ENCODE data around the gene NIN.

The NIN gene

DNA sequence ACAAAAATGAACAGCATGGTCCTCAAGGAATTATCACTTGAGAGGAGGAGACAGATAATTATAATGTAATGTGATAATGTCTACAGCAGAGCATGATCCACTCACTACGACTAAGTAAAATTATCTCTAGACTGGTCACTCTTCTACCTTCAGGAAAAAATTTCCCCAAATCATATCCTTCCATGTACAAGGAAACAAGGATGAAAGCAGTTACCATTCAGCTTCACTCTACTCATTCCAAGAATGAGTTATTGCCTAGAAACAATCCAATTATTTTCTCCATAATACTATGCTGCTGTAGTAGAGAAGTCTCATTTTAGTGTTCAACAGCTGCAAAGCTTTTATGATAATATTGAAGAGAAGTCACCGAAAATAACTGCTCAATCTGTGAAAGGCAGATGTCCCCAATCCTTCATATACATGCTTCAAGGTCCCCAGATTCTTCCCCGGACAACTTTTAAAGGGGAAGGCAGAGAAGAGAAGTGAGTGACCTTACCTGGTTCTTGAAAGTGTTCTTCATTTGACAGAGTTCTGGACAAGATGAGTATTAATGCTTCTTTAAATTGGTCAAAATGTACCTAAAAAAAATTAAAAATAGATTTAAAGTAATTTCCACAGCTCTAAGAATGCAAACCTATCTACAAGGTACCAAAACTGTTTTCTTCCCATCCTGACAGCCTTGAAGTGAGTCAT is 24.6 kb downstream of the NIN start:
- H3K4me3 ChIP-seq (ENCODE audit: low read length) = no peak overlapping the region
- no peaks in the 10 kb centered on the region for H3K27me3 ChIP-seq (ENCODE audit: control insufficient read depth, insufficient read depth, low read length)
- no peak overlapping the region for H3K9ac ChIP-seq (ENCODE audit: low read length)
- H3K27ac ChIP-seq (ENCODE audit: low read depth, low read length) = no peak overlapping the region
- H3K36me3 ChIP-seq (ENCODE audit: control insufficient read depth, insufficient read depth, low read length) = no peaks in the 10 kb centered on the region
- H3K4me1 ChIP-seq (ENCODE audit: control insufficient read depth, insufficient read depth, low read length) = peaks cover 3% of the 10 kb centered on the region

DNA sequence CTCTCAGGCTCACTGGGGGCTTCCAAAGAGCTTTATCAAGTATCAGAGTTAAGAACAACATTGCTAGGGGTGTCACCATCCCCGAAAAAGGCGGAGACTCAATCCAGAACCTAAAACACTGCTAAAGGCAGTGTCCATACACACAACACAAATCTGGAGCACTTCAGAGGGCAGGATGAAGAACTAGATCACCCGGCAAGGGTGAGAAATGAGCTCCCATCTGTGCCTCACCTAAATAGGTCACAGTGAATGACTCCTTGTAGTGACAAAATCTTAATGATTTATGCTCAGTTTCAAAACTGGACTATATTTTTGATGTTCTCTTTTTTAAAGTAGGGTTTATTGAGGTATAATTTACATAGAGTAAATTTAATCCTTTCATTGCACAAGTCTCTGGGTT is 25.6 kb downstream of the NIN start:
- H3K27ac ChIP-seq (ENCODE audit: low read depth, low read length) = no peak overlapping the region

DNA sequence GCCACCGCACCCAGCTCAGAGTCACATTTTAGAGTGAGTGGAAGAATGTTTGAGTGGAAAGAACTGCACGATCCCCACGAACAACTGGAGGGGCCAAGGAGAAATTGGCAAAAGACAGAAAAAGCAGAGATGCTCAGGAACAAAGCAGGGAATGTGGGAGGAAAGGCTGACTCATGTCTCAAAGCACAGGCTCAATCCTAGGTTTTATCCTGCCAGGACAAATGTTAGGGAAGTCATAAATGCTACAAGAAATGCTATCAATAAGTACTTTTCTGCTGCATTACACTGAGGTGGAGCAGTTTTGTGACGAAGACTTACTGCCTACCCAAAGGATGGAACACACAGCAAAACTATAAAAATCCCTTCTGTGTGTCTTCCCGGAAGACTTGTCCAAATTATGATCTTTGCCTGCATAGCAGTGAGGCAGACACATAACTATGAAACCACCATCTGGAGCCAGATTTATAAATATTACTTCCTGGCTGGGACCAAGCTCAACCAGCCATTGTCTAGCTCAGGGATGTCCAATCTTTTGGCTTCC is 26.7 kb downstream of the NIN start:
- peaks cover 3% of the 10 kb centered on the region for H3K4me1 ChIP-seq (ENCODE audit: control insufficient read depth, insufficient read depth, low read length)
- no peak overlapping the region for H3K9ac ChIP-seq (ENCODE audit: low read length)
- peak overlapping the region; percentile 61 for H3K27ac ChIP-seq (ENCODE audit: low read depth, low read length)
- H3K36me3 ChIP-seq (ENCODE audit: control insufficient read depth, insufficient read depth, low read length) = no peaks in the 10 kb centered on the region
- H3K27me3 ChIP-seq (ENCODE audit: control insufficient read depth, insufficient read depth, low read length) = no peaks in the 10 kb centered on the region
- no peak overlapping the region for H3K4me3 ChIP-seq (ENCODE audit: low read length)

More for the DNA sequence above, 25.6 kb downstream of the NIN start:
- Histone ChIP-seq H3K4me3 (ENCODE audit: low read length) (no peak overlapping the region), H3K4me1 (ENCODE audit: control insufficient read depth, insufficient read depth, low read length) (peaks cover 3% of the 10 kb centered on the region), H3K27me3 (ENCODE audit: control insufficient read depth, insufficient read depth, low read length) (no peaks in the 10 kb centered on the region), H3K36me3 (ENCODE audit: control insufficient read depth, insufficient read depth, low read length) (no peaks in the 10 kb centered on the region), H3K9ac (ENCODE audit: low read length) (no peak overlapping the region)

DNA sequence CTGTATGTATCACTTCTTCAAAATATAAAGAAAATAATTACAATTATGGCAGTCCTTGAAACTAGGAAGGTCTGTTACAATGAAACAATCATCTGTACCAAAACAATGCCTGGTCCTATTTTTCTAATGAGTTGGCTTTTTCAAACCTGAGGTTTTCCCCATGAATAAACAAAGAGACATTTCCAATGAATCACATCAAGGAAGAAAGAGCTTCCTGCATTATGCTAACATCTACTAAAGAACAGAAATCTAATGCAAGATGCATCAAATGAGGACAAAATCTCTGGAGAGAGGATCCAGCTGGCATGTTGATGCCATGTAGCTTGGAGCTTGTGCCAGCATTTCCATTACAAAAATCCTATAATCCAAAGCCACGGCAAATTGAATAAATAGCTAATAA is 29.3 kb downstream of the NIN start:
- H3K9ac ChIP-seq (ENCODE audit: low read length) = no peak overlapping the region
- peaks cover 3% of the 10 kb centered on the region for H3K4me1 ChIP-seq (ENCODE audit: control insufficient read depth, insufficient read depth, low read length)
- H3K27ac ChIP-seq (ENCODE audit: low read depth, low read length) = no peak overlapping the region

DNA sequence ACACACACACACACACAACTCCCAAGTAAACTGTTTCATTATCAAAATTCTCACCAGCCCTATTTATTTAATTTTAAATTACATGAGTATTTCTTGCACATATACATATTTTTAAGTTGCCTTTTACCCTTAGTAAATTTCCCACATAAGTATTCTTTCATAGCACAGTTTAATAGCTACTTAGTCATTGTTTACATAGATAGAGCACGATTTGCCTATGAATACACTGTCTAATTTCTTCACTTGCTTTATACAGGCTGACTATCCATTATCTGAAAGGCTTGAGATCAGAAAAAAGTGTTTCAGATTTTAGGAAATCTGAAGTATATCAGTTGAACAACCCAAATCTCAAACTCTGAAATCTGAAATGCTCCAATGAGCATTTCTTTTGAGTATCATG is 30.9 kb downstream of the NIN start:
- no peaks in the 10 kb centered on the region for H3K27me3 ChIP-seq (ENCODE audit: control insufficient read depth, insufficient read depth, low read length)
- H3K36me3 ChIP-seq (ENCODE audit: control insufficient read depth, insufficient read depth, low read length) = no peaks in the 10 kb centered on the region
- H3K4me1 ChIP-seq (ENCODE audit: control insufficient read depth, insufficient read depth, low read length) = peaks cover 3% of the 10 kb centered on the region
- no peak overlapping the region for H3K9ac ChIP-seq (ENCODE audit: low read length)
- no peak overlapping the region for H3K27ac ChIP-seq (ENCODE audit: low read depth, low read length)
- no peak overlapping the region for H3K4me3 ChIP-seq (ENCODE audit: low read length)

More for the DNA sequence above, 29.3 kb downstream of the NIN start:
- Histone ChIP-seq H3K4me3 (ENCODE audit: low read length) (no peak overlapping the region), H3K36me3 (ENCODE audit: control insufficient read depth, insufficient read depth, low read length) (no peaks in the 10 kb centered on the region), H3K27me3 (ENCODE audit: control insufficient read depth, insufficient read depth, low read length) (no peaks in the 10 kb centered on the region)

DNA sequence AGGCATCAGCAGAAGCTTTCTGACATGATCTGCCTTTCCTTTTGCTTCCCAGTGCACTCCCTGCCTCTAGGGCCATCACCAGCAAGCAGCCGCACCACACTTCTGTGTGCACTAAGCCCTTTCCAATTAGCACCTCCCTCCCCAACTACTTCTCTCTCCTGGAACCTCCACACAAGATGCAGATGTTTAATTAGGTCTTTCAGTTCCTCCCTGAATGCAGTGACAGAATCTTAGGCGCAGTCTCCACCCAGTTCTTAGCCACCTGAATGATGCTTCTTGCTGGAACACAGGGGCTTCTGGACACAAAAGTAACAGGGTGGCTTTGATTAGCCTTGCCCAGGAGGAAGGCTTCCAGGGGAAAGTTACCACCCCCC is 32.9 kb downstream of the NIN start:
- H3K27me3 ChIP-seq (ENCODE audit: control insufficient read depth, insufficient read depth, low read length) = no peaks in the 10 kb centered on the region
- no peak overlapping the region for H3K4me3 ChIP-seq (ENCODE audit: low read length)
- no peak overlapping the region for H3K27ac ChIP-seq (ENCODE audit: low read depth, low read length)
- H3K36me3 ChIP-seq (ENCODE audit: control insufficient read depth, insufficient read depth, low read length) = no peaks in the 10 kb centered on the region
- no peaks in the 10 kb centered on the region for H3K4me1 ChIP-seq (ENCODE audit: control insufficient read depth, insufficient read depth, low read length)
- H3K9ac ChIP-seq (ENCODE audit: low read length) = no peak overlapping the region

DNA sequence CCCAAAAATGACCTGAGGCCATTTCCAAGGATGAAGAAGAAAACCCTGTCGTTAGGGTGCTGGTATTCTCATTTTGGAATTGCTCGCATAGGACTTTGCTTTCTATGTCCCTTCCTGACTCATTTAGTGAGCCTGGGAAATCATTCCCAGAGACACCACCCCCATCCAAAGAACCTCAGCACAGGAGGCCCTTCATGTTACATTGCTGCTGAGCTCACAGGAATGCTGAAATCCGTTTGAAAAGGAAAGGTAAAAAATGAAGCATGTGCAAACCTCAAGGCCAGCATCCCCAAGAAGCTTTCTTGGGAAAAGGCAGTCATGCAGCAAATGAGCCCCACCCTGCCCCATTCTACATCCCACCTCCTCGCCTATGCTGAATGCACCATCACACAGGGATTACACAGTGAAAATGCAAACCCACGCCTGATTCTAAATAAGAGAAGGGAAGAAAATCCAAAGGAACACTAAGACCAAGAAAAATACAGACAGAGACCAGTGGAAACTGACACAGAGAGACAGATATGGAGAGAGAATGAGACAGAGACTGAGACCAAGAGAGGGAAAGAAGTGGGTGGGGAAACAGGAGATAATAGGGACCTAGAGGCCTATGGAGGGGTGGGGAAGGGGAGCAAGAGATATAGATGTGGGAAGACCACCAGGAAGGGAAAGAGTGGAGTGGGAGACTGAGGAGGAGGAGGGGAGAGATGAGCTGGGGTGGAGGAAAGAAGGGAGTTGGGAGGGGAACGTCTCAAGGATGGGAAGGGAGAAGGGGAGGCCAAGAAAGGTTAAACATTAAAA is 33.5 kb downstream of the NIN start:
- Histone ChIP-seq H3K4me3 (ENCODE audit: low read length) (no peak overlapping the region), H3K36me3 (ENCODE audit: control insufficient read depth, insufficient read depth, low read length) (no peaks in the 10 kb centered on the region), H3K4me1 (ENCODE audit: control insufficient read depth, insufficient read depth, low read length) (no peaks in the 10 kb centered on the region), H3K27ac (ENCODE audit: low read depth, low read length) (no peak overlapping the region), H3K27me3 (ENCODE audit: control insufficient read depth, insufficient read depth, low read length) (no peaks in the 10 kb centered on the region), H3K9ac (ENCODE audit: low read length) (no peak overlapping the region)

DNA sequence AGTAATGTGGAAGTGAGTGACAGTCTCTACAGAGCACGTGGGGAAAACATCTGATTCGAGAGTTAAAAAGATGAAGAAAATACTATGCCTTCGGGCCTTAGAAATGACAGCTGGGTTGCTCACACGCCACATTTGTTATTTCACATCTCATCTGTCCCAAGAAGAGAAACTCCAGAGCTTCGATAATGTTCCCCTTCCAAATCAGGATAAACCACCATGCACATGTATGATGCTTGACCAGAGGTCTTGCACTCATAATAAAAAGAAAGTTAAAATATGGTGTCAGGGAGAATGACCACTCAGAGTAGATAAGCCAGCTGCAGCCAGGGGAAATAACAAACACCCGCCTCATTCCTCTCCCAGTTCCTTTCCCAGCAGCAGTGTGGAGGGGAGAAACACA is 34.6 kb downstream of the NIN start:
- no peaks in the 10 kb centered on the region for H3K27me3 ChIP-seq (ENCODE audit: control insufficient read depth, insufficient read depth, low read length)
- H3K4me3 ChIP-seq (ENCODE audit: low read length) = no peak overlapping the region
- H3K9ac ChIP-seq (ENCODE audit: low read length) = no peak overlapping the region
- no peak overlapping the region for H3K27ac ChIP-seq (ENCODE audit: low read depth, low read length)
- no peaks in the 10 kb centered on the region for H3K4me1 ChIP-seq (ENCODE audit: control insufficient read depth, insufficient read depth, low read length)
- no peaks in the 10 kb centered on the region for H3K36me3 ChIP-seq (ENCODE audit: control insufficient read depth, insufficient read depth, low read length)

DNA sequence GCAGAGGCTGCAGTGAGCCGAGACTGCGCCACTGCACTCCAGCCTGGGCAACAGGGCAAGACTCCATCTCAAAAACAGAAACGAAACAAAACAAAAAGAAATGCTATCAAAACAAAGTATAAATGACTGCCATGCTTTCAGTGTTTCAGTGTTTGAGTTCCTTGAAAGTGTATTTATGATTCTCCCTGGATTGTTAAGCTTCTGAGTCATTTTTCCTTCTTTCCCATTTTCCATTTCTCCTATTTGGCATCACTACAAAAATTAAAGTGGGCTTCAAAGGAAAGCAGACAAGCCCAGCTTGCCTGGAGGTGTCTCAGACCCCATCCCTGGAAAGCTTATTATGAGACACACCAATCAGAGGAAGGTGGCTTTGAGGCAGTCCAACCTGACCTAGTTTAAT is 35.1 kb downstream of the NIN start:
- H3K4me1 ChIP-seq (ENCODE audit: control insufficient read depth, insufficient read depth, low read length) = no peaks in the 10 kb centered on the region
- no peak overlapping the region for H3K27ac ChIP-seq (ENCODE audit: low read depth, low read length)
- no peak overlapping the region for H3K9ac ChIP-seq (ENCODE audit: low read length)
- no peaks in the 10 kb centered on the region for H3K36me3 ChIP-seq (ENCODE audit: control insufficient read depth, insufficient read depth, low read length)
- H3K4me3 ChIP-seq (ENCODE audit: low read length) = no peak overlapping the region
- H3K27me3 ChIP-seq (ENCODE audit: control insufficient read depth, insufficient read depth, low read length) = no peaks in the 10 kb centered on the region

DNA sequence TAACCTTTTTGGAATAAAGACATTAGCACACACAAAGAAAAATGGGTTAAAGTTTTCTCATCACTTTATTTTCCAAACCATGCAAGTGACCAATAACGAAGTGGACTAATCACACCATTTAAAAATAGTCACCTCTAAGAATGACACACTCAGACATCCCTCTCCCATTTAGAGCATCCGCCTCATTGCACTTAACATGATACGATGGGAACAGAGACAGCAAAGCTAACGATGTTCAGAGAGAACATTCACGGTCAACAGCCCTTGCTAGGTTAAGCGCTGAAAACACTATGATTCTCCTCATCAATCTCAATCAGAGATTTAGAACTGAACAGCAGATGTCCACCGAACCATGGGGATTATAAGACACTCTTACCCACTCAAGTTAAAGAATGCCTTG is 35.8 kb downstream of the NIN start:
- Histone ChIP-seq H3K9ac (ENCODE audit: low read length) (no peak overlapping the region), H3K27me3 (ENCODE audit: control insufficient read depth, insufficient read depth, low read length) (no peaks in the 10 kb centered on the region), H3K36me3 (ENCODE audit: control insufficient read depth, insufficient read depth, low read length) (no peaks in the 10 kb centered on the region), H3K4me1 (ENCODE audit: control insufficient read depth, insufficient read depth, low read length) (no peaks in the 10 kb centered on the region), H3K4me3 (ENCODE audit: low read length) (no peak overlapping the region), H3K27ac (ENCODE audit: low read depth, low read length) (no peak overlapping the region)

DNA sequence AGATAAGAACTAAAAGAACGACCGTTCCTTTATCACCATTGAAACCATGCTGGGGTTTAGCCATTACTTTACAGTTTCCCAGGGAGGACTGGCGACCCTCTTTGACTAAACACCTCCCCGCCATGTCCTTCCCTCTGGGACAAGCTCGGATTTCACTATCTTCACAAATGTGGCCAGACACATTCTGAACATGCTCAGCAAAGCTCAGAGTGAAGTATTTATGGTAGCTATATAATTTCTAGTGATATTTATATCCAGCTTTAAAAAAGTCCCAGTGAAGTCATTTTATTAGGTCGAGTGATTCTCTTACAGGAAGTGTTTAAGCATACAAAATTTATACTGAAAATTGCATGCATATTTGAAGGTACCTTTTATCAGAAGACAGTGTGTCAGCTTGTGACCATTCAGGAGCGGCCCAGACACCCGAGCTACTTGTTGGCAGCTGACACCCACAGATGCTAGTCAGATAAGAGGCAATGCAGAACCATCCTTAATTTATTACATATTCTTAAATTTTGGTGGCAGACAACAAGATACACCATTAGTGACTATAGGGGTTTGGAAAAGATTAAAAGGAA is 36.8 kb downstream of the NIN start:
- Histone ChIP-seq H3K27me3 (ENCODE audit: control insufficient read depth, insufficient read depth, low read length) (no peaks in the 10 kb centered on the region), H3K36me3 (ENCODE audit: control insufficient read depth, insufficient read depth, low read length) (no peaks in the 10 kb centered on the region), H3K4me1 (ENCODE audit: control insufficient read depth, insufficient read depth, low read length) (no peaks in the 10 kb centered on the region), H3K27ac (ENCODE audit: low read depth, low read length) (no peak overlapping the region), H3K9ac (ENCODE audit: low read length) (no peak overlapping the region), H3K4me3 (ENCODE audit: low read length) (no peak overlapping the region)

DNA sequence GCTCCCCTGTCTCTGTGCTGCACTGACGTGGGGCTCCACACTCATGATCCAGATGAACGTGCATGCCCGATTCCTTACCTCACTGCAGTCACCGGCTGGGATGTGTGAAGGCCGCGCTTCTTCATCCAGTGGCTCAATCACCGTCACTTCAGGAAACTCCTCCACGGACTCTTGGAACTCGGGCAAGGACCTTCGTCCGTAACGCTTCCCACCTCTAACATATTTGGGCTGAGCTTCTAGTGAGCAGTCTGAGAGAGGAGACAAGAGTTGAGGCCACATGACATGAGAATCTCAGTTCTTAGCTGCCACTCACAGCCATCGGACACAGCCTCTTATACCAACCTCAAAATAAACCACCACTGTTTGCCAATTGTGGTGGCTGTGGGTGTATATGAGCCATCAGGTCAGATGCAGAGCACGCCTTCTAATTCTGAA is 38.3 kb downstream of the NIN start:
- Histone ChIP-seq H3K27me3 (ENCODE audit: control insufficient read depth, insufficient read depth, low read length) (no peaks in the 10 kb centered on the region), H3K4me3 (ENCODE audit: low read length) (no peak overlapping the region), H3K9ac (ENCODE audit: low read length) (no peak overlapping the region), H3K4me1 (ENCODE audit: control insufficient read depth, insufficient read depth, low read length) (no peaks in the 10 kb centered on the region), H3K36me3 (ENCODE audit: control insufficient read depth, insufficient read depth, low read length) (no peaks in the 10 kb centered on the region), H3K27ac (ENCODE audit: low read depth, low read length) (no peak overlapping the region)

All from rectal smooth muscle tissue (tissue), 1 donor.